ENCODE data around the gene TESK1. TPM values are rescaled to one million over a fixed set of nuclear protein-coding genes. Genes with fewer than 3 reads are reported as not detected.

The TESK1 gene
- total and polyA plus RNA-seq, 2 experiments from 2014 or later: 14.1 to 21.6 TPM

DNA sequence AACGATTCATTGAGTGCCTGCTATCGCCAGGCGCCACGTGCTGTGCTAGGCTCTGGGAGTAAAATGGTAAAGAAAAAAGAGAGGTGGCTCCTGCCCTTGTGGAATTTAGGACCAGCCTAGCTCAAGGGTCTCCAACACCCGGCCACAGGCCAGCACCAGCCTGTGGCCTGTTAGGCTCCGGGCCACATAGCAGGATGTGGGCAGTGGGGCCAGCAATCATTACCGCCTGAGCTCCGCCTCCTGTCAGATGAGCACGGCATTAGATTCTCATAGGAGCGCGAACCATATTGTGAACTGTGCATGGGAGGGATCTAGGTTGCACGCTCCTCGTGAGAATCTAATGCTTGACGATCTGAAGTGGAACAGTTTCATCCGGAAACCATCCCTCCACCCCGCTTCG, 51.3 kb downstream of the TESK1 start:
- no peaks in the 10 kb centered on the region for H3K9me3 ChIP-seq (ENCODE audit: low read depth)
- no peaks in the 10 kb centered on the region for H3K27me3 ChIP-seq (replicated peaks; ENCODE audit: insufficient read depth)
- H2AFZ ChIP-seq: peak overlapping the region; percentile 78; the same call in 1 of the 2 replicates
- H4K20me1 ChIP-seq (ENCODE audit: insufficient read depth): no peaks in the 10 kb centered on the region
- H3K79me2 ChIP-seq (ENCODE audit: insufficient read depth): peaks cover 18% of the 10 kb centered on the region; the same call in 1 of the 2 replicates
- WGBS, 2 experiments (ENCODE audit: low coverage in 1 of 2, low lambda C conversion rate in 2 of 2, missing lambda C conversion rate in 2 of 2): 72 to 74% methylated on average over 17 of the region's 17 CpGs
- H3K36me3 ChIP-seq (ENCODE audit: low read depth): peaks cover 5% of the 10 kb centered on the region; the same call in 1 of the 2 replicates
- H3K27ac ChIP-seq: no peak overlapping the region
- no peak for TF ChIP-seq EZH2 (IDR thresholded peaks at IDR 0.05; ENCODE audit: insufficient read depth, poor library complexity, severe bottlenecking)
- TF ChIP-seq EZH2phosphoT487 (IDR thresholded peaks at IDR 0.05; ENCODE audit: insufficient read depth, low read depth): no peak
- H3K4me2 ChIP-seq (ENCODE audit: unreplicated experiment): no peak overlapping the region
- in situ Hi-C loops (cut with MboI): no loop called here
- H3K4me1 ChIP-seq (ENCODE audit: insufficient read depth): peaks cover 26% of the 10 kb centered on the region
- no peak for DNase-seq
- no peak overlapping the region for H3K4me3 ChIP-seq
- peaks cover 34% of the 10 kb centered on the region for H3F3A ChIP-seq (ENCODE audit: insufficient read depth)
- H3K9ac ChIP-seq: no peak overlapping the region
- H3K9me2 ChIP-seq (ENCODE audit: insufficient read depth): no peaks in the 10 kb centered on the region

DNA sequence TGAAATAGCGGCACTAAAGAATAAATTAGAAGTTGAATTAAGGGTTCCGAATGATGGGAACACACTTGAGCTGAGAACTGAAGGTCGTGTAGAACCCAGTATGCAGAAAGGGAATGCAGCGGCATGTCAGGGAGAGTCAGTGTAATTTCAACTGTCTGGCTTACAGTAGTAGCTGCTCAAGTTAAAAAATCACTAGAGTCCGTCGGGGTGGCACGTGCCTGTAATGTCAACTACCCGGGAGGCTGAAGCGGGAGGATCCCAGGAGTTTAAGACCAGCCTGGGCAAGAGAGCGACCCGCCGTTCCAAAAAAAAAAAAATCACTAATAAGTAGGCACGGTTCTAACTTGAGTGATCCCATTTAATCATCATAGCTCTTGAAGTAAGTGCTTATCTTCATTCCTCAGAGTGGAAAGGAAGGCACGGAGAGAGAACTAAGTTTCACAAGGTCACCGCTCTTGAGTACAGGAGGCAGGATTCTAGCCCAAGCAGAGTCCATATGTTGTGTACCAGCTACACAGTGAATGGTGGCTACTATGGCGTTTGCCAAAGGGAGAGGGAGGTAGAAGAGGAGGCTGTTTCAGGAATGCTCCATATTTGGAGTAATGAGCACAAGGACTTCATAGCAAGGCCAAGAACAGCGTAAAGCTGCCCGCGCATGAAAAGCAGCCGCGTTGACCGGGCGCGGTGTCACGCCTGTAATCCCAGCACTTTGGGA, 51.9 kb downstream of the TESK1 start:
- 9 to 11% methylated on average over 25 of the region's 25 CpGs for WGBS, 2 experiments (ENCODE audit: low coverage in 1 of 2, low lambda C conversion rate in 2 of 2, missing lambda C conversion rate in 2 of 2)

DNA sequence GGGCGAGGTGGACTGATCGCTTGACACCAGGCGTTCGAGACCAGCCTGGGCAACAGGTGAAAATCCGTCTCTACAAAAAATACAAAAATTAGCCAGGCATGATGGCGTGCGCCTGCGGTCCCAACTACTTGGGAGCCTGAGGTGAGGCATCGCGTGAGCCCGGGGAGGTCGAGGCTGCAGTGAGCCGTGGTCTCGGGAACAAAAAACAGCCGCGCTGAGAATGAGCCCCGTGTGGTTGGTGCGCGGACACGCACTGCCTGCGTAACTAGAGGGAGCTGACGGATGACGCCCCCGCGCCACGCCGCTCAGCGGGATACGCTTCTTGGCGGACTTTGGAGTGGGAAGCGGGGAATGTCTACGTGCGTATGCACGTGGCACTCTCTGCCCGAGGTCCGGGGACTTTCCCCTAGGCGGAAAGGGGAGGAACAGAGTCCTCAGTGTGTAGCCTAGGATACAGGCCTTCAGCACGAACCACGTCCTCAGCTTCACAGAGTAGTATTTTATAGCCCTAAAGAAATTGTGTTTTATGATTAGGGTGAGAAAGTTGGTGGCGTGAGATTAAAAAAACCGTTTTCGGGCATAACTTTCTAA, 52.6 kb downstream of the TESK1 start, which contains the start of gene RMRP:
Gene RMRP, minus strand, starts transcription at position 474 of the 591 bp plus-strand sequence.
- no peak for TF ChIP-seq EZH2phosphoT487 (IDR thresholded peaks at IDR 0.05; ENCODE audit: insufficient read depth, low read depth)
- Histone ChIP-seq H3K9me2 (ENCODE audit: insufficient read depth) (no peaks in the 10 kb centered on the region), H3K9me3 (ENCODE audit: low read depth) (no peaks in the 10 kb centered on the region), H4K20me1 (ENCODE audit: insufficient read depth) (no peaks in the 10 kb centered on the region), H3K4me2 (ENCODE audit: unreplicated experiment) (peak within 1 kb of the TSS; percentile 97), H3K4me3 (peak within 1 kb of the TSS; percentile 90), H3K27ac (peak within 1 kb of the TSS; percentile 98), H2AFZ (peak within 1 kb of the TSS; percentile 78), H3K9ac (peak within 1 kb of the TSS; percentile 89), H3K4me1 (ENCODE audit: insufficient read depth) (peaks cover 23% of the 10 kb centered on the region), H3K79me2 (ENCODE audit: insufficient read depth) (peaks cover 18% of the 10 kb centered on the region; the same call in 1 of the 2 replicates), H3K27me3 (replicated peaks; ENCODE audit: insufficient read depth) (no peaks in the 10 kb centered on the region), H3K36me3 (ENCODE audit: low read depth) (peaks cover 5% of the 10 kb centered on the region; the same call in 1 of the 2 replicates), H3F3A (ENCODE audit: insufficient read depth) (peaks cover 31% of the 10 kb centered on the region)
- WGBS, 2 experiments (ENCODE audit: low coverage in 1 of 2, low lambda C conversion rate in 2 of 2, missing lambda C conversion rate in 2 of 2): 1 to 2% methylated on average over 40 to 41 of the region's 42 CpGs
- peak; percentile 100 for DNase-seq
- in situ Hi-C loops (cut with MboI): no loop called here

More for the DNA sequence above, 51.9 kb downstream of the TESK1 start:
- TF ChIP-seq EZH2phosphoT487 (IDR thresholded peaks at IDR 0.05; ENCODE audit: insufficient read depth, low read depth) (no peak), EZH2 (IDR thresholded peaks at IDR 0.05; ENCODE audit: insufficient read depth, poor library complexity, severe bottlenecking) (no peak)
- Histone ChIP-seq H3F3A (ENCODE audit: insufficient read depth) (peaks cover 35% of the 10 kb centered on the region), H3K4me3 (peak overlapping the region; percentile 61), H4K20me1 (ENCODE audit: insufficient read depth) (no peaks in the 10 kb centered on the region), H3K9me3 (ENCODE audit: low read depth) (no peaks in the 10 kb centered on the region), H3K36me3 (ENCODE audit: low read depth) (peaks cover 5% of the 10 kb centered on the region; the same call in 1 of the 2 replicates), H3K9ac (peak overlapping the region; percentile 89), H3K4me2 (ENCODE audit: unreplicated experiment) (peak overlapping the region; percentile 80), H3K9me2 (ENCODE audit: insufficient read depth) (no peaks in the 10 kb centered on the region), H2AFZ (peak overlapping the region; percentile 78), H3K79me2 (ENCODE audit: insufficient read depth) (peaks cover 18% of the 10 kb centered on the region; the same call in 1 of the 2 replicates), H3K27ac (peak overlapping the region; percentile 98), H3K27me3 (replicated peaks; ENCODE audit: insufficient read depth) (no peaks in the 10 kb centered on the region), H3K4me1 (ENCODE audit: insufficient read depth) (peaks cover 26% of the 10 kb centered on the region)
- DNase-seq: peak; percentile 68
- in situ Hi-C loops (cut with MboI): no loop called here

DNA sequence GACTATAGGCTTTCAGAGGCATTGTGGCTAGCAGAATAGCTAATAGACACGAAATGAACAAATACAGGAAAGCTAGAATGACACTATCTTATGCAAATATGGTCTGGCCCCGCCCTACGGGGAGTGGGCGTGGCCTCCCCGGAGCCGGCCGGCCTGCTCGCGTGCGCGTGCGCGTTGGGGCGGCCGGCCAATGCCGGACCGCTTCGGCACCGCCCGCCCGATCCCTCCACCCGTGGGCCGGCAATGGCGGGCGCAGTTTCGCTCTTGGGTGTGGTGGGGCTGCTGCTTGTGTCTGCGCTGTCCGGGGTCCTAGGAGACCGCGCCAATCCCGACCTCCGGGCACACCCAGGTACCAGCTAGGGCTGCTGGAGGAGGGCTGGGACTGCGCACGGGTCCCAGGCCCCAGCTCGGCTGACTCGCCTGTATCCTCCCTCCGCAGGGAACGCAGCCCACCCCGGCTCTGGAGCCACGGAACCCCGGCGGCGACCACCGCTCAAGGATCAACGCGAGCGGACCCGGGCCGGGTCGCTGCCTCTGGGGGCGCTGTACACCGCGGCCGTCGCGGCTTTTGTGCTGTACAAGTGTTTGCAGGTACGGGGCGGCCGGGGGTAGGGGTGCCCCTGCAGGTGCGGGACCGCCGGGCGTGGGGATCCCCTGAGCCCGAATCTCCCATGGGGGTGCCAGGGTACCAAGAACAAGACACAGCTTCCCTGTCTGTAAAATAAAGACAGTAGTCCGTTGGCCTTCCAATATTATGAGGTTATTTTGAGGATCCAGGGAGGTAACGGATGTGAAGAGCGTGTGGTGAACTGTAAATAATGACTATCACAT, 53.3 kb downstream of the TESK1 start, which contains the start of gene CCDC107:
Gene CCDC107, plus strand, starts transcription at position 156 of the 831 bp plus-strand sequence. Its CDS starts 88 bp downstream, at position 244.
- WGBS, 2 experiments (ENCODE audit: low coverage in 1 of 2, low lambda C conversion rate in 2 of 2, missing lambda C conversion rate in 2 of 2): 0 to 1% methylated on average over 65 to 66 of the region's 67 CpGs
- Histone ChIP-seq H3F3A (ENCODE audit: insufficient read depth) (peaks cover 26% of the 10 kb centered on the region), H3K4me1 (ENCODE audit: insufficient read depth) (peaks cover 18% of the 10 kb centered on the region), H3K9ac (peak within 1 kb of the TSS; percentile 89), H4K20me1 (ENCODE audit: insufficient read depth) (no peaks in the 10 kb centered on the region), H2AFZ (peak within 1 kb of the TSS; percentile 78), H3K4me2 (ENCODE audit: unreplicated experiment) (peak within 1 kb of the TSS; percentile 97), H3K9me3 (ENCODE audit: low read depth) (no peaks in the 10 kb centered on the region), H3K27me3 (replicated peaks; ENCODE audit: insufficient read depth) (no peaks in the 10 kb centered on the region), H3K36me3 (ENCODE audit: low read depth) (peaks cover 5% of the 10 kb centered on the region; the same call in 1 of the 2 replicates), H3K27ac (peak within 1 kb of the TSS; percentile 98), H3K9me2 (ENCODE audit: insufficient read depth) (no peaks in the 10 kb centered on the region), H3K79me2 (ENCODE audit: insufficient read depth) (peaks cover 18% of the 10 kb centered on the region; the same call in 1 of the 2 replicates), H3K4me3 (peak within 1 kb of the TSS; percentile 90)
- TF ChIP-seq EZH2phosphoT487 (IDR thresholded peaks at IDR 0.05; ENCODE audit: insufficient read depth, low read depth) (no peak), EZH2 (IDR thresholded peaks at IDR 0.05; ENCODE audit: insufficient read depth, poor library complexity, severe bottlenecking) (no peak)
- in situ Hi-C loops (cut with MboI): no loop called here
- peak; percentile 93 for DNase-seq

Measured in GM23248 (cell line).